ENCODE data around the gene CFB. TPM values are rescaled to one million over a fixed set of nuclear protein-coding genes. Genes with fewer than 3 reads are reported as not detected.
"Not testable (repeated sequence)": the region's sequence is repeated elsewhere in the genome, so short reads cannot be mapped to it uniquely, and the experiment has no call there.

The CFB gene
- total RNA-seq, 2 experiments from 2014 or later = 0.58 to 0.60 TPM

DNA sequence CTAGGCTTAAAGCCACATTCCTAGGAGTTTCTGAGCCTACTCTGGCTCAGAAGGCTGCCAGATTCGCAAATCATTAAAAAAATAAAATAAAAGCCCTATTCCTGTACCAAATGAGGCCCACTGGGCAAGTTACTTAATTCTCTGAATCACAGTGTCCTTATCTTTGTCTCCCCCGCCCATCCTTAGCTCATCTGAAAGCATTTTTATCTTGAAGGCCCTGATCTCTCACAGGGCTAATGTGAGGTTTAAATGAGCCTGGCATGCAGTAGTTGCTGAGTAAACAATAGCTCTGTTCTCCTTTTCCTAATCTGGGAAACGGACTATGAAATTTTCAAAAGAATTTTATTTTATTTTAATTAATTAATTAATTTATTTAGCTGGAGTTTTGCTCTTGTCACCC, 41.9 kb upstream of the CFB start:
- Mint-ChIP-seq H3K27me3 (peaks cover 16% of the 10 kb centered on the region), H3K4me1 (peaks cover 37% of the 10 kb centered on the region), H3K27ac (no peak overlapping the region), H3K9me3 (no peaks in the 10 kb centered on the region), H3K4me3 (no peak overlapping the region), H3K36me3 (ENCODE audit: low read depth) (no peaks in the 10 kb centered on the region)
- DNase-seq = no peak
- CTCF ChIA-PET = interaction anchor here (1.0 kb wide), 1 partner anchor 14 kb away, joined by 3 read pairs; no protein-coding TSS in a partner anchor
- POLR2A ChIA-PET = no interaction called here

DNA sequence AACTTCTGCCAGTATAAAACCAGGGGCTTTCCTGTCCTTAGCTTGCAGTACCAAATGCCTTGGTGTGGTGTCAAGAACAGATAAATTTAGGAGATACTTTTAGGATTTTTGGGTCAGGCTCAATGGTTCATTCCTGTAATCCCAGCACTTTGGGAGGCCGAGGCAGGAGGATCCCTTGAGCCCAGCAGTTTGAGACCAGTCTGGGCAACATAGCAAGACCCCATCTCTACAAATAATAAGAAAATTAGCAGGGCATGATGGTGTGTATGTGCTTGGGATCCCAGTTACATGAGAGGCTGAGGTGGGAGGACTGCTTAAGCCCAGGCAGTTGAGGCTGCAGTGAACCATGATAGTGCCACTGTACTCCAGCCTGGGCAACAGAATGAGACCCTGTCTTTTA, 40.9 kb upstream of the CFB start:
- ChIA-PET POLR2A (no interaction called here), CTCF (interaction anchor here (0.6 kb wide), 1 partner anchor 34 kb away, joined by 3 read pairs; no protein-coding TSS in a partner anchor)
- Mint-ChIP-seq H3K27me3 (peaks cover 16% of the 10 kb centered on the region), H3K4me1 (peaks cover 34% of the 10 kb centered on the region), H3K4me3 (no peak overlapping the region), H3K27ac (no peak overlapping the region), H3K36me3 (ENCODE audit: low read depth) (no peaks in the 10 kb centered on the region), H3K9me3 (no peaks in the 10 kb centered on the region)
- no peak for DNase-seq

DNA sequence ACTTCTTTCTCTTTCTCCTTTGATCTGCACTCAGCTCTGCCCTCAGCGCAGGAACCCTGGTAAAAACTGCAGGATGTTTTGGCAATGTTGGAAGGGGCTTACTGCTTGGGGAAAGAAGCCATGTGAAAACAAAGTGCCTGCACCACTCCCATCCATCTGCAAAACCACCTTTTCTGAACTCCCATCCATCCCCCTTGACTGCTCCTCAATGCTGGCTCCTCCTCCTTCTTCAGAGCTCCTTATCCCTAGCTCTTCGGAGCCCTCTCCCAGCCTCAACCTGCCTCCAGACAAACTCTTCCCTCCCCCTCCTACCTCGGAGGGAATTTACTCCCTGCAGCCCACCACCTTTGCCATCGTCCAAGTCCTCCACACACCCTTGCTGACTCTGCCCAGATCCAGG, 39.8 kb upstream of the CFB start:
- H3K27ac Mint-ChIP-seq = no peak overlapping the region
- ChIA-PET CTCF (no interaction called here), POLR2A (interaction anchor here (0.5 kb wide), 1 partner anchor 53 kb away, joined by 3 read pairs; no protein-coding TSS in a partner anchor)
- DNase-seq = no peak
- no peaks in the 10 kb centered on the region for H3K36me3 Mint-ChIP-seq (ENCODE audit: low read depth)
- H3K4me3 Mint-ChIP-seq = no peak overlapping the region
- no peaks in the 10 kb centered on the region for H3K9me3 Mint-ChIP-seq
- H3K4me1 Mint-ChIP-seq = peaks cover 35% of the 10 kb centered on the region
- peaks cover 16% of the 10 kb centered on the region for H3K27me3 Mint-ChIP-seq

DNA sequence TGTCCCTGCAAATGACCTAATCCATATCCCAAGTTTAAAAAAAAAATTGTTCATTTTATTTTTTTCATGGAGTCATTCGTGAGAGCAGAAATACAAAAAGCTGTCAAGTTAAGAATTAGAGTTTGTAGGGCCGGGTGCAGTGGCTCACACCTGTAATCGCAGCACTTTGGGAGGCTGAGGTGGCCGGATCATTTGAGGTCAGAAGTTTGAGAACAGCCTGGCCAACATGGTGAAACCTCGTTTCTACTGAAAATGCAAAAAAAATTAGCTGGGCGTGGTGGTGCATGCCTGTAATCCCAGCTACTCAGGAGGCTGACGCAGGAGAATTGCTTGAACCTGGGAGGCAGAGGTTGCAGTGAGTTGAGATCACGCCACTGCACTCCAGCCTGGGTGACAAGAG, 39.2 kb upstream of the CFB start:
- CTCF ChIA-PET = interaction anchor here (1.0 kb wide), 1 partner anchor 43 kb away, joined by 3 read pairs; no protein-coding TSS in a partner anchor
- not testable (repeated sequence) for H3K4me3 Mint-ChIP-seq; DNase-seq; H3K9me3 Mint-ChIP-seq; H3K36me3 Mint-ChIP-seq (ENCODE audit: low read depth); H3K27ac Mint-ChIP-seq
- H3K4me1 Mint-ChIP-seq = peaks cover 39% of the 10 kb centered on the region
- H3K27me3 Mint-ChIP-seq = peaks cover 16% of the 10 kb centered on the region
- POLR2A ChIA-PET = interaction anchor here (1.0 kb wide), 1 partner anchor 8 kb away, joined by 4 read pairs; no protein-coding TSS in a partner anchor

DNA sequence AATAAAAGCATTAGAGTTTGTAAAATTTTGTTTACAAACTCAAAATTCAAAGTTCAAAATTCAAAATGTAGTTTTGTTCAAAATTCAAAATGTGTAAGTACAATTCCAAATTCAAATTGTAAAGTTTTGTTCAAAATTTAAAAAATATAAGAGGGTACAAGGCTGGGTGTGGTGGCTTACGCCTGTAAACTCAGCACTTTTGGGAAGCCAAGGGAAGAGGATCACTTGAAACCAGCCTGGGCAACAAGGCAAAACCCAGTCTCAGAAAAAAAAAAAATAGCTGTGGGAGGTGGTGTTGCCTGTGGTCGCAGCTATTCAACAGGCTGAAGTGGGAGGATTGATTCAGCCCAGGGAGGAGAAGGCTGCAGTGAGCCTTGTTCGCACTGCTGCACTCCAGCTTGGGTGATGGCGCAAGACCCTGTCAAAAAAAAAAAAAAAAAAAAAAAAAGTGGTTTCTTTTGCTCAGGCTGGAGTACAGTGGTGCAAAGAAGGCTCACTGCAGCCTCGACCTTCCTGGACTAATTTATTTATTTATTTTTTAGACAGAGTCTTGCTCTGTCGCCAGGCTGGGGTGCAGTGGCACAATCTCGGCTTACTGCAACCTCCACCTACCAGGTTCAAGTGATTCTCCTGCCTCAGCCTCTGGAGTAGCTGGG, 38.6 kb upstream of the CFB start:
- no peak overlapping the region for H3K27ac Mint-ChIP-seq
- H3K4me3 Mint-ChIP-seq = no peak overlapping the region
- H3K27me3 Mint-ChIP-seq = peaks cover 15% of the 10 kb centered on the region
- no peaks in the 10 kb centered on the region for H3K9me3 Mint-ChIP-seq
- H3K4me1 Mint-ChIP-seq = peaks cover 42% of the 10 kb centered on the region
- POLR2A ChIA-PET = interaction anchor here (0.9 to 1.0 kb wide), 2 partner anchors 9 to 72 kb away, joined by 3 to 4 read pairs; no protein-coding TSS in a partner anchor
- no peak for DNase-seq
- CTCF ChIA-PET = interaction anchor here (1.0 kb wide), 1 partner anchor 42 kb away, joined by 3 read pairs; no protein-coding TSS in a partner anchor
- no peaks in the 10 kb centered on the region for H3K36me3 Mint-ChIP-seq (ENCODE audit: low read depth)

DNA sequence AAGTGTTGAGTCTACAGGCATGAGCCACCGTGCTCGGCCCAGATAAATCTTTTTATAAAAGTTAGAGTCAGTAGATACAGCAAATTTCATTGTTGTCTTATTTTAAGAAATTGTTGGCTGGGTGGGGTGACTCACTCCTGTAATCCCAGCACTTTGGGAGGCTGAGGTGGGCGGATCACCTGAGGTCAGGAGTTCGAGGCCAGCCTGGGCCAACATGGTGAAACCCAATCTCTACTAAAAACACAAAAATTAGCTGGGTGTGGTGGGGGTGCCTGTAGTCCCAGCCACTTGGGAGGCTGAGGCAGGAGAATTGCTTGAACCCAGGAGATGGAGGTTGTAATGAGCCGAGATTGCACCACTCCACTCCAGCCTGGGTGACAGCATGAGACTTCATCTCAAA, 37.6 kb upstream of the CFB start:
- POLR2A ChIA-PET = interaction anchor here (0.9 kb wide), 1 partner anchor 71 kb away, joined by 3 read pairs; no protein-coding TSS in a partner anchor
- CTCF ChIA-PET = not testable (repeated sequence)
- H3K4me1 Mint-ChIP-seq = peaks cover 36% of the 10 kb centered on the region

DNA sequence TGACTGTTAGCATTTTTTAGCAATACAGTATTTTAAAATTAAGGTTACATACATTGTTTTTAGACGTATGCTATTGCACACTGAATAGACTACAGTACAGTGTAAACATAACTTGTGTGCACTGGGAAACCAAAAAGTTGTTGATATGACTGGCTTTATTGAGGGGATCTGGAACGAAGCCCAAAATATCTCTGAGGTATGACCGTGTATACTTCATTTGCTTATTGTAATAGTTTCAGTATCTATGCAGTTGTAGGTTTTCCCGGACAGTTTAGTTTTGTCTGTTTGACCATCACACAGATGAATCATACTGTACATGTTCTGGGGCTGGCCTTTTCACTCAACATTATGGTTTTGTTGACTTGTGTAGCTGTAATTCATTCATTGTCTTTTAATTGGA, 37.1 kb upstream of the CFB start:
- peaks cover 36% of the 10 kb centered on the region for H3K4me1 Mint-ChIP-seq
- no peaks in the 10 kb centered on the region for H3K36me3 Mint-ChIP-seq (ENCODE audit: low read depth)
- no peaks in the 10 kb centered on the region for H3K9me3 Mint-ChIP-seq
- peaks cover 6% of the 10 kb centered on the region for H3K27me3 Mint-ChIP-seq
- CTCF ChIA-PET = no interaction called here
- H3K27ac Mint-ChIP-seq = no peak overlapping the region
- POLR2A ChIA-PET = interaction anchor here (1.3 kb wide), 1 partner anchor 11 kb away, joined by 6 read pairs; the partner anchor contains the start of gene EHMT2
- DNase-seq = no peak
- no peak overlapping the region for H3K4me3 Mint-ChIP-seq

More for the DNA sequence above, 37.6 kb upstream of the CFB start:
- not testable (repeated sequence) for H3K4me3 Mint-ChIP-seq; H3K36me3 Mint-ChIP-seq (ENCODE audit: low read depth); H3K9me3 Mint-ChIP-seq; DNase-seq; H3K27me3 Mint-ChIP-seq; H3K27ac Mint-ChIP-seq

DNA sequence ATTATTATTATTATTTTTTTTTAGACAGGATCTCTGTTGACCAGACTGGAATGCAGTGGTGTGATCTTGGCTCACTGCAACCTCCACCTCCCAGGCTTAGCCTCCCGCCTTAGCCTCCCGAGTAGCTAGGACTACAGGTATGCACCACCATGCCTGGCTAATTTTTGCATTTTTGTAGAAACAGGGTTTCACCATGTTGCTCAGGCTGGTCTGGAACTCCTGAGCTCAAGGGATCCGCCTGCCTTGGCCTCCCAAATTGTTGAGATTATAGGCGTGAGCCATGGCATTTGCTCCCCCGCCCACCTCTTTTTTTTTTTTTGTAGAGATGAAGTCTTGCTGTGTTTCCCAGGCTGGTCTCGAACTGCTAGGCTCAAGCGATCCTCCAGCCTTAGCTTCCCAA, 36.6 kb upstream of the CFB start:
- POLR2A ChIA-PET = interaction anchor here (1.3 to 1.4 kb wide), 2 partner anchors 11 to 26 kb away, joined by 3 to 6 read pairs; partner anchors contain the start of gene EHMT2
- not testable (repeated sequence) for H3K27me3 Mint-ChIP-seq; H3K27ac Mint-ChIP-seq; H3K4me3 Mint-ChIP-seq; DNase-seq; H3K36me3 Mint-ChIP-seq (ENCODE audit: low read depth); H3K9me3 Mint-ChIP-seq
- peaks cover 36% of the 10 kb centered on the region for H3K4me1 Mint-ChIP-seq
- CTCF ChIA-PET = interaction anchor here (1.0 kb wide), 1 partner anchor 43 kb away, joined by 5 read pairs; no protein-coding TSS in a partner anchor

DNA sequence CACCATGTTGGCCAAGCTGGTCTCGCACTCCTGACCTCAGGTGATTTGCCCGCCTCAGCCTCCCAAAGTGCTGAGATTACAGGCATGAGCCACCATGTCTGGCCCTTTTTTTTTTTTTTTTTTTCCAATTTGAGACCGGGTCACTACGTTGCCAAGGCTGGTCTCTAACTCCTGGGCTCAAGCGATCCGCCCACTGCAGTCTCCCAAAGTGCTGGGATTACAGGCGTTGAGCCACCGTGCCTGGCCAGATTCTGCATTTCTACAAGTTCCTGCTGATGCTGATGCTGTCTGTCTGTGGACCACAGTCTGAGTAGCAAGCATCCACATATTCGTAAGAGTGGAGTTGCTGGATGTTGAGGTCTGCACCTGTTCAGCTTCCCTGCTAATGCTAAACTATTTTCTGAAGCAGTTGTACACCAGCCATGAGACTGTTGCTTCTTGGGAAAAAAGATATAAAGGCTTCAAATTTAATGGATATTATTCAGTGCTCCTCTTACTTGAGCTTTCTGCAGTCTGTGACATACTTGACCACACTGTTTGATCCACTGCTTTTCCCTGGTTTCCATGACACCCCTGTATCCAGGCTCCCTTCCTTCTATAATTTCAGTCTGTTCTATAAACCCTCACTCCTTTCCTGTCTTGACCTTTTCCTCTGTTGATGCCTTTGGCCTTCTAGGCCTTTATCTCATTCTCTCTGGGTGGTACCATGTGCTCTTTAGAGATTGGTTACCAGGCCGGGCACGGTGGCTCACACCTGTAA, 33.9 kb upstream of the CFB start:
- ChIA-PET CTCF (interaction anchor here (1.1 kb wide), 1 partner anchor 22 kb away, joined by 3 read pairs; no protein-coding TSS in a partner anchor), POLR2A (interaction anchor here (1.8 kb wide), 1 partner anchor 46 kb away, joined by 3 read pairs; no protein-coding TSS in a partner anchor)
- Mint-ChIP-seq H3K27ac (no peak overlapping the region), H3K4me1 (peaks cover 30% of the 10 kb centered on the region), H3K4me3 (no peak overlapping the region), H3K9me3 (no peaks in the 10 kb centered on the region), H3K36me3 (ENCODE audit: low read depth) (no peaks in the 10 kb centered on the region), H3K27me3 (no peaks in the 10 kb centered on the region)
- DNase-seq = no peak

DNA sequence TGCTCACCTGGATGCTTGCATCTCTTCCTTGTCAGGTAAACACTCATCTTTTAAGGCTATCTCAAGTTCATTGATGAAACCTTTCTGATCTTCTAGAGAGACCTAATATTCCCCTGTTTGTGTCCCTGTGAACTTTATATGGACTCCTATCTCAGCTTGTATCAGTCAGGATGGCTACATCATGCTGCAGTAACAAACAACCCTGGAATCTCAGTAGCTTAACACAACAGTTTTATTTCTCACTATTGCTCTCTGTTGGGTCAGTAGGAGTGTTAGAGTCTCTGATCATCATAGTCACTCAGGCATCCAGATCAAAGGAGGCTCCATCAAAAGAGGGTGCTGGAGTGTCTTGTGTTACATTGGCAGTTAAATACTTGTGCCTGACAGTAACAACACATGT, 30.5 kb upstream of the CFB start:
- H3K4me3 Mint-ChIP-seq = no peak overlapping the region
- H3K4me1 Mint-ChIP-seq = peaks cover 12% of the 10 kb centered on the region
- H3K27me3 Mint-ChIP-seq = no peaks in the 10 kb centered on the region
- POLR2A ChIA-PET = interaction anchor here (0.9 kb wide), 1 partner anchor 37 kb away, joined by 3 read pairs; no protein-coding TSS in a partner anchor
- DNase-seq = no peak
- no peaks in the 10 kb centered on the region for H3K9me3 Mint-ChIP-seq
- CTCF ChIA-PET = interaction anchor here (0.9 kb wide), 1 partner anchor 24 kb away, joined by 3 read pairs; no protein-coding TSS in a partner anchor
- H3K27ac Mint-ChIP-seq = no peak overlapping the region
- no peaks in the 10 kb centered on the region for H3K36me3 Mint-ChIP-seq (ENCODE audit: low read depth)

DNA sequence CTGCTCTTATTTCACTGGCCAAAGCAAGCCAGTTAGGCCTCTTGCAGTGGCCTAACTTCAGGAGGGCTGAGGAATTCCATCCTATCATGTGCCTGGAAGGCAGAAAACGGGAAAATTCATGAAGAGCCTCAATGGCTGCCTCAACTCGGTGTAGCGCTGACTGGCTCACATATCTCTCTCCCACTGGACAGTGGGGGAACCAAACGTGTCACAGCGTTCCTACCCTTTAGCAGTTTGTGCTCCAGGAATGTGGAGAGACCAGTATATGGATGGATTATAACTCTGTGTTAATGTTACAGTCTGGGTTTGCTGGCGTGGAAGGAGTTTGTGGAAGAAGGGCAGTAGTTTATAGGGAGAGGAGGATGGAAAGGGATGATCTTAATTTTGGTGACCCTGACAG, 30.1 kb upstream of the CFB start:
- Mint-ChIP-seq H3K36me3 (ENCODE audit: low read depth) (no peaks in the 10 kb centered on the region), H3K27ac (no peak overlapping the region), H3K9me3 (no peaks in the 10 kb centered on the region), H3K27me3 (no peaks in the 10 kb centered on the region), H3K4me1 (peaks cover 11% of the 10 kb centered on the region), H3K4me3 (no peak overlapping the region)
- DNase-seq = no peak
- ChIA-PET CTCF (no interaction called here), POLR2A (interaction anchor here (0.9 kb wide), 1 partner anchor 37 kb away, joined by 3 read pairs; no protein-coding TSS in a partner anchor)

DNA sequence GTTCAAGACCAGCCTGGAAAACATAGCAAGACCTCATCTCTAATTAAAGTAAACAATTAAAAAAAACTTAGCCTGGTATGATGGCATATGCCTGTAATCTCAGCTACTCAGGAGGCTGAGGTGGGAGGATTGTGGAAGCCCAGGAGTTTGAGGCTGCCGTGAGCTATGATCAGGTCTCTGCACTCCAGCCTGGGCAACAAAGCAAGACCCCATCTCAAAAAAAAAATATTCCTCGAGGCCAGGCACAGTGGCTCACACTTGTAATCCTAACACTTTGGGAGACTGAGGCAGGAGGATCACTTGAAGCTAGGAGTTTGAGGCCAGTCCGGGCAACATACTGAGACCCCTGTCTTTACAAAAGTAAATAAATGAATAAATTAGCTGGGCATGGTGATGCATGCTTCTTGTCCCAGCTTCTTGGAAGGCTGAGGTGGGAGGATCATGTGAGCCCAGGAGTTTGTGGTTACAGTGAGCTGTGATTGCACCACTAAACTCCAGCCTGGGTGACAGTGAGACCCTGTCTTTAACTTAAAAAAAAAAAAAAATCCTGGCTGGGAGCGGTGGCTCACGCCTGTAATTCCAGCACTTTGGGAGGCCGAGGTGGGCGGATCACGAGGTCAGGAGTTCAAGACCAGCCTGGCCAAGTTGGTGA, 27.7 kb upstream of the CFB start:
- H3K36me3 Mint-ChIP-seq (ENCODE audit: low read depth) = no peaks in the 10 kb centered on the region
- CTCF ChIA-PET = interaction anchor here (0.7 to 1.3 kb wide), 2 partner anchors 14 to 34 kb away, joined by 3 to 5 read pairs; no protein-coding TSS in a partner anchor
- POLR2A ChIA-PET = no interaction called here
- no peak for DNase-seq
- no peaks in the 10 kb centered on the region for H3K27me3 Mint-ChIP-seq
- no peak overlapping the region for H3K4me3 Mint-ChIP-seq
- no peaks in the 10 kb centered on the region for H3K9me3 Mint-ChIP-seq
- no peak overlapping the region for H3K27ac Mint-ChIP-seq
- H3K4me1 Mint-ChIP-seq = no peaks in the 10 kb centered on the region

Measured in activated CD4-positive, alpha-beta memory T cell treated with anti-CD3 and anti-CD28 coated beads, Interleukin-2, amount 10 ng/mL, durations not matched to agents 7 days and 5 days (primary cell).